Liver (tissue), 9 donors: Measurements from ENCODE around the gene ERCC3. TPM values are rescaled to one million over a fixed set of nuclear protein-coding genes. Genes with fewer than 3 reads are reported as not detected.

Source experiments
- DNase-seq: peaks from one replicate; pipeline ENCODE4 v3.0.0-alpha.2; 2017; ENCODE audit warnings: low spot score
- H3K27ac ChIP-seq, 2 donors: one replicate each; pipeline ENCODE4 v1.7.0; 2013; ENCODE audit warnings: inconsistent platforms in 2 of 2, low read length in 2 of 2, control low read depth in 1 of 2, low read depth in 1 of 2, mild to moderate bottlenecking in 1 of 2
- H3K27me3 ChIP-seq, 4 donors: one replicate each; pipeline versions ENCODE4 v1.6.1 to v1.7.0; 2013; ENCODE audit warnings: low read length in 3 of 4, inconsistent platforms in 1 of 4, mild to moderate bottlenecking in 1 of 4, moderate library complexity in 1 of 4; ENCODE audit not compliant: control insufficient read depth in 4 of 4, insufficient read depth in 4 of 4
- H3K36me3 ChIP-seq, 4 donors: one replicate each; pipeline versions ENCODE4 v1.6.1 to v1.7.0; 2013; ENCODE audit warnings: low read length in 3 of 4, mild to moderate bottlenecking in 3 of 4, low read depth in 1 of 4, moderate library complexity in 1 of 4; ENCODE audit not compliant: control insufficient read depth in 4 of 4, insufficient read depth in 3 of 4
- H3K4me1 ChIP-seq, 4 donors: one replicate each; pipeline versions ENCODE4 v1.6.1 to v1.7.0; 2013; ENCODE audit warnings: low read length in 3 of 4, mild to moderate bottlenecking in 3 of 4, moderate library complexity in 1 of 4; ENCODE audit not compliant: control insufficient read depth in 4 of 4, insufficient read depth in 4 of 4
- H3K4me3 ChIP-seq, 3 donors: one replicate each; pipeline versions ENCODE4 v1.6.1 to v1.7.0; 2013; ENCODE audit warnings: low read length in 3 of 3, control low read depth in 1 of 3, low read depth in 1 of 3, mild to moderate bottlenecking in 1 of 3
- H3K9ac ChIP-seq, 2 donors: one replicate each; pipeline ENCODE4 v1.7.0; 2013; ENCODE audit warnings: low read length in 2 of 2, mild to moderate bottlenecking in 2 of 2, moderate library complexity in 2 of 2, control low read depth in 1 of 2, low read depth in 1 of 2
- H3K9me3 ChIP-seq, 4 donors: one replicate each; pipeline versions ENCODE4 v1.6.1 to v1.7.0; 2013; ENCODE audit warnings: low read length in 3 of 4; ENCODE audit not compliant: control insufficient read depth in 4 of 4
- FOXA1 ChIP-seq: IDR thresholded peaks from 2 replicates; pipeline ENCODE4 v1.6.1; 2016; ENCODE audit warnings: antibody characterized with exemption
- GABPA ChIP-seq, 2 donors: IDR thresholded peaks in 1 of 2; conservative IDR thresholded peaks in 1 of 2; 2 replicates each; pipeline ENCODE4 v1.6.1; 2016; ENCODE audit warnings: antibody characterized with exemption in 2 of 2, mild to moderate bottlenecking in 1 of 2, moderate library complexity in 1 of 2
- HNF4A ChIP-seq, 2 donors: conservative IDR thresholded peaks; 2 replicates each; pipeline ENCODE4 v1.6.1; 2016; ENCODE audit warnings: antibody characterized with exemption in 2 of 2, mild to moderate bottlenecking in 2 of 2
- HNF4G ChIP-seq: IDR thresholded peaks from 2 replicates; pipeline ENCODE4 v1.6.1; 2016; ENCODE audit warnings: antibody characterized with exemption
- JUND ChIP-seq, 2 donors: IDR thresholded peaks; 2 replicates each; pipeline ENCODE4 v1.6.1; 2016; ENCODE audit warnings: antibody characterized with exemption in 2 of 2
- RAD21 ChIP-seq, 2 donors: IDR thresholded peaks; 2 replicates each; pipeline ENCODE4 v1.6.1; 2016; ENCODE audit warnings: antibody characterized with exemption in 2 of 2, mild to moderate bottlenecking in 2 of 2
- RXRA ChIP-seq, 2 donors: IDR thresholded peaks; 2 replicates each; pipeline ENCODE4 v1.6.1; 2017 to 2018; ENCODE audit warnings: antibody characterized with exemption in 2 of 2, mild to moderate bottlenecking in 1 of 2
- SP1 ChIP-seq: IDR thresholded peaks from 2 replicates; pipeline ENCODE4 v1.6.1; 2018; ENCODE audit warnings: antibody characterized with exemption, mild to moderate bottlenecking
- TAF1 ChIP-seq: conservative IDR thresholded peaks from 2 replicates; pipeline ENCODE4 v1.6.1; 2016; ENCODE audit warnings: antibody characterized with exemption, mild to moderate bottlenecking
- YY1 ChIP-seq: IDR thresholded peaks from 2 replicates; pipeline ENCODE4 v1.6.1; 2016; ENCODE audit warnings: antibody characterized with exemption, mild to moderate bottlenecking
- WGBS: extraction: QIAGEN DNeasy Blood & Tissue Kit; methylation state at CpG from one replicate; pipeline ENCODE4 v1.1.7; 2013; 5-methylcytosine and 5-hydroxymethylcytosine counted together
- polyA plus RNA-seq, 2 donors: library from polyadenylated mRNA; stranded (reverse) in 1 of 2; unstranded in 1 of 2; fragments of 200-250 nt in 1 of 2; fragments of >200 nt in 1 of 2; fragmentation: Nextera tagmentation in 1 of 2; extraction: Ambion mirVana in 1 of 2; gene quantifications; one replicate each; pipeline versions ENCODE4 v1.2.1 to v1.2.3, GENCODE V29; 2013 to 2015
- total RNA-seq, 2 donors: library from RNA; depleted of rRNA; stranded (reverse); fragments of >200 nt; gene quantifications; one replicate each; pipeline ENCODE4 v1.2.3, GENCODE V29; 2014
- TF ChIP-seq, protein P1 (sequence below): IDR thresholded peaks from 2 replicates; pipeline ENCODE4 v1.6.1; 2016; ENCODE audit warnings: antibody characterized with exemption
- TF ChIP-seq, protein P2 (sequence below): IDR thresholded peaks from 2 replicates; pipeline ENCODE4 v1.6.1; 2016; ENCODE audit warnings: antibody characterized with exemption, mild to moderate bottlenecking
- TF ChIP-seq, protein P3 (sequence below): IDR thresholded peaks from 2 replicates; pipeline ENCODE4 v1.6.1; 2016; ENCODE audit warnings: antibody characterized with exemption
- TF ChIP-seq, protein P4 (sequence below): IDR thresholded peaks from 2 replicates; pipeline ENCODE4 v1.6.1; 2016; ENCODE audit warnings: antibody characterized with exemption
- donor health status: healthy.
- donor health status: healthy.
- donor health status: healthy.
- donor health status: healthy.
- donor health status: healthy.

ERCC3 gene
- total and polyA plus RNA-seq, 4 donors: 12.4 to 38.3 (median 17.4) TPM

DNA sequence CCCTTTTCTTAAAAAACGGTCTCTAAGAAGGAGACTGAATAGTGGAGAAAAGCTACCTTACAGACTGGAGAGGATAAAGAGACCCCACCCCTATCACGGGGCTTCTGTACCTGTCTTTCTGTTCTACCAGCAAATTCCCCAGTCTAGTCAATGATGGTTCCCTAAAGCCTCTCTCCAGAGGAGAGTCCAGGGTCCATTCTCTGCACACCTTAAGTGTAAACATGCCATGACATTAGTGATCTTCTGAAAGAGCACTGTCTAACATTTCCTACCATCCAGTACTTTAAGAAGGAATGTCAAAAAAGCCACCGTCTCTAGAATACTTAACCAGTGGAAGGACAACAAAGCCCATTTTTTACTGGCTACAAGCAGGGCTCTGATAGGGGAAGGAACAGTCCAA is 17.0 kb upstream of the ERCC3 start:
- H3K9me3 ChIP-seq: no peaks in the 10 kb centered on the region
- no peaks in the 10 kb centered on the region for H3K27me3 ChIP-seq
- H3K4me3 ChIP-seq: no peak overlapping the region
- H3K36me3 ChIP-seq: peaks cover 6 to 61% (median 58%) of the 10 kb centered on the region in 4 donors
- H3K9ac ChIP-seq: no peak overlapping the region
- peak in 1 of 2 donors; percentile 12 for TF ChIP-seq HNF4A (conservative IDR thresholded peaks at IDR 0.05)
- TF ChIP-seq FOXA1: no peak
- TF ChIP-seq, protein P1, sequence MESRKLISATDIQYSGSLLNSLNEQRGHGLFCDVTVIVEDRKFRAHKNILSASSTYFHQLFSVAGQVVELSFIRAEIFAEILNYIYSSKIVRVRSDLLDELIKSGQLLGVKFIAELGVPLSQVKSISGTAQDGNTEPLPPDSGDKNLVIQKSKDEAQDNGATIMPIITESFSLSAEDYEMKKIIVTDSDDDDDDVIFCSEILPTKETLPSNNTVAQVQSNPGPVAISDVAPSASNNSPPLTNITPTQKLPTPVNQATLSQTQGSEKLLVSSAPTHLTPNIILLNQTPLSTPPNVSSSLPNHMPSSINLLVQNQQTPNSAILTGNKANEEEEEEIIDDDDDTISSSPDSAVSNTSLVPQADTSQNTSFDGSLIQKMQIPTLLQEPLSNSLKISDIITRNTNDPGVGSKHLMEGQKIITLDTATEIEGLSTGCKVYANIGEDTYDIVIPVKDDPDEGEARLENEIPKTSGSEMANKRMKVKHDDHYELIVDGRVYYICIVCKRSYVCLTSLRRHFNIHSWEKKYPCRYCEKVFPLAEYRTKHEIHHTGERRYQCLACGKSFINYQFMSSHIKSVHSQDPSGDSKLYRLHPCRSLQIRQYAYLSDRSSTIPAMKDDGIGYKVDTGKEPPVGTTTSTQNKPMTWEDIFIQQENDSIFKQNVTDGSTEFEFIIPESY: no peak
- H3K27ac ChIP-seq: no peak overlapping the region
- WGBS: 91% methylated on average over 3 of the region's 3 CpGs
- DNase-seq: no peak
- no peaks in the 10 kb centered on the region for H3K4me1 ChIP-seq

DNA sequence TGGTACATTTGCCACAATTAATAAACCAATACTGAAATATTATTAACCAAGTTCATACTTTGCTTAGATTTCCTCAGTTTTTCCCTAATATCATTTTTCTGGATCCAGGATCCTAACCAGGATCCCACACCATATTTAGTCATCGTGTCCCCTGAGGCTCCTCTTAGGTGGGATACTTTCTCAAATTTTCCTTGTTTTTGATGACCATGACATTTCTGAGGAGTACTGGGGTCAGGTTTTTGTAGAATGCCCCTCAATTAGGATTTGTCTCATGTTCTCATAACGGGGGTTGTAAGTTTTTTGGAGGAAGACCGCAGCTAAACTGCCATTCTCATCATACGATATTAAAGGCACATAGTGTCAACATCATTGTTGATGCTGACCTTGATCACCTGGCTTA is 15.5 kb upstream of the ERCC3 start:
- no peak for TF ChIP-seq FOXA1
- TF ChIP-seq, protein P2, sequence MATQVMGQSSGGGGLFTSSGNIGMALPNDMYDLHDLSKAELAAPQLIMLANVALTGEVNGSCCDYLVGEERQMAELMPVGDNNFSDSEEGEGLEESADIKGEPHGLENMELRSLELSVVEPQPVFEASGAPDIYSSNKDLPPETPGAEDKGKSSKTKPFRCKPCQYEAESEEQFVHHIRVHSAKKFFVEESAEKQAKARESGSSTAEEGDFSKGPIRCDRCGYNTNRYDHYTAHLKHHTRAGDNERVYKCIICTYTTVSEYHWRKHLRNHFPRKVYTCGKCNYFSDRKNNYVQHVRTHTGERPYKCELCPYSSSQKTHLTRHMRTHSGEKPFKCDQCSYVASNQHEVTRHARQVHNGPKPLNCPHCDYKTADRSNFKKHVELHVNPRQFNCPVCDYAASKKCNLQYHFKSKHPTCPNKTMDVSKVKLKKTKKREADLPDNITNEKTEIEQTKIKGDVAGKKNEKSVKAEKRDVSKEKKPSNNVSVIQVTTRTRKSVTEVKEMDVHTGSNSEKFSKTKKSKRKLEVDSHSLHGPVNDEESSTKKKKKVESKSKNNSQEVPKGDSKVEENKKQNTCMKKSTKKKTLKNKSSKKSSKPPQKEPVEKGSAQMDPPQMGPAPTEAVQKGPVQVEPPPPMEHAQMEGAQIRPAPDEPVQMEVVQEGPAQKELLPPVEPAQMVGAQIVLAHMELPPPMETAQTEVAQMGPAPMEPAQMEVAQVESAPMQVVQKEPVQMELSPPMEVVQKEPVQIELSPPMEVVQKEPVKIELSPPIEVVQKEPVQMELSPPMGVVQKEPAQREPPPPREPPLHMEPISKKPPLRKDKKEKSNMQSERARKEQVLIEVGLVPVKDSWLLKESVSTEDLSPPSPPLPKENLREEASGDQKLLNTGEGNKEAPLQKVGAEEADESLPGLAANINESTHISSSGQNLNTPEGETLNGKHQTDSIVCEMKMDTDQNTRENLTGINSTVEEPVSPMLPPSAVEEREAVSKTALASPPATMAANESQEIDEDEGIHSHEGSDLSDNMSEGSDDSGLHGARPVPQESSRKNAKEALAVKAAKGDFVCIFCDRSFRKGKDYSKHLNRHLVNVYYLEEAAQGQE: no peak
- TF ChIP-seq HNF4A (conservative IDR thresholded peaks at IDR 0.05): no peak
- no peak for DNase-seq
- H3K4me3 ChIP-seq: no peak overlapping the region
- H3K9me3 ChIP-seq: no peaks in the 10 kb centered on the region
- no peak overlapping the region for H3K9ac ChIP-seq
- no peaks in the 10 kb centered on the region for H3K27me3 ChIP-seq
- H3K4me1 ChIP-seq: no peaks in the 10 kb centered on the region
- WGBS: 93% methylated on average over 4 of the region's 4 CpGs
- peaks cover 6 to 55% (median 53%) of the 10 kb centered on the region in 4 donors for H3K36me3 ChIP-seq
- no peak overlapping the region for H3K27ac ChIP-seq

DNA sequence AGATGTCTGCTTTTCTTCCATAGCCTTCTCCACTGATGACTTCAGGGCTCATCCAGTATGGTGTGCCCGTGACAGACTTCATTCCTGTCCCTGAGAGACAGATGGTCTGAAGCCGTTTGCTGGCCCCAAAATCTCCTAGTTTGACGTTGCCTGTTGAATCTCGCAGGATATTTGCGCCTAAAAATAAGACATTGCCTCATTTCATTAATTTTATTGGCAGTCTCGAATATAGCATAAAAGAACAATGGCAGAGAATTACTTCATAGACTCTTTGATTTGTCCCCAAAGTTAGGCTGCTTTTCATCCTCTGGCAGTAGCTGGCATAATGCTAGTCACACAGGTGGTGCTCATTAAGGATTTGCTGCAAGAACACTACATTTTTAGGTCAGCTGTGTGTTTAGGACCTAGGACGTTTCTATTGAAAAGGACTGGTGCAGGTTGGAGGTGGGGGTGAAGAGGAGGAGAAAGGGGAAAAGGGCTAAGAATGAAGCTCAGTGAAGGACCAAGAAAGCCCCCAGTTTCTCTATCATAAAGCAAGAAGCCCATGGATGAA is 14.7 kb upstream of the ERCC3 start:
- Histone ChIP-seq H3K4me3 (no peak overlapping the region), H3K4me1 (no peaks in the 10 kb centered on the region), H3K9me3 (no peaks in the 10 kb centered on the region), H3K36me3 (peaks cover 1 to 47% (median 45%) of the 10 kb centered on the region in 4 donors), H3K27me3 (no peaks in the 10 kb centered on the region), H3K9ac (no peak overlapping the region), H3K27ac (no peak overlapping the region)
- 91% methylated on average over 7 of the region's 7 CpGs for WGBS
- no peak for DNase-seq
- TF ChIP-seq, protein P2: no peak
- TF ChIP-seq, protein P1: no peak
- TF ChIP-seq HNF4G: no peak
- TF ChIP-seq, protein P3, sequence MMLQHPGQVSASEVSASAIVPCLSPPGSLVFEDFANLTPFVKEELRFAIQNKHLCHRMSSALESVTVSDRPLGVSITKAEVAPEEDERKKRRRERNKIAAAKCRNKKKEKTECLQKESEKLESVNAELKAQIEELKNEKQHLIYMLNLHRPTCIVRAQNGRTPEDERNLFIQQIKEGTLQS: no peak
- no peak for TF ChIP-seq JUND (IDR thresholded peaks at IDR 0.05)
- TF ChIP-seq RXRA (IDR thresholded peaks at IDR 0.05): no peak
- TF ChIP-seq, protein P4, sequence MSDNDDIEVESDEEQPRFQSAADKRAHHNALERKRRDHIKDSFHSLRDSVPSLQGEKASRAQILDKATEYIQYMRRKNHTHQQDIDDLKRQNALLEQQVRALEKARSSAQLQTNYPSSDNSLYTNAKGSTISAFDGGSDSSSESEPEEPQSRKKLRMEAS: no peak
- TF ChIP-seq GABPA (IDR thresholded peaks at IDR 0.05 in 1 of 2, conservative IDR thresholded peaks at IDR 0.05 in 1 of 2): no peak
- TF ChIP-seq RAD21 (IDR thresholded peaks at IDR 0.05): no peak
- no peak for TF ChIP-seq YY1
- TF ChIP-seq TAF1: no peak
- TF ChIP-seq SP1: no peak
